GM13977 (cell line): Measurements from ENCODE around the gene TUBA4B.

ENCODE experiments used
- DNase-seq: peaks from one replicate; pipeline ENCODE4 v3.0.0; 2012; ENCODE audit warnings: low spot score
- in situ Hi-C: fragments of 300-500 bp; cut with MboI; formaldehyde crosslinking; loops from one replicate; pipeline ENCODE4 v1.12.0; 2022; ENCODE audit warnings: low sequenced_read_pairs, low pct_unique_long_range_greater_than_20kb, mixed read lengths, inconsistent platforms; ENCODE audit not compliant: unreplicated experiment
- TF ChIP-seq, protein P1 (sequence below): IDR thresholded peaks from 2 replicates; pipeline ENCODE4 v1.5.1; 2012; ENCODE audit warnings: mild to moderate bottlenecking, control low read depth; ENCODE audit not compliant: insufficient read depth; ENCODE audit errors: extremely low read depth, missing control alignments

The TUBA4B gene

DNA sequence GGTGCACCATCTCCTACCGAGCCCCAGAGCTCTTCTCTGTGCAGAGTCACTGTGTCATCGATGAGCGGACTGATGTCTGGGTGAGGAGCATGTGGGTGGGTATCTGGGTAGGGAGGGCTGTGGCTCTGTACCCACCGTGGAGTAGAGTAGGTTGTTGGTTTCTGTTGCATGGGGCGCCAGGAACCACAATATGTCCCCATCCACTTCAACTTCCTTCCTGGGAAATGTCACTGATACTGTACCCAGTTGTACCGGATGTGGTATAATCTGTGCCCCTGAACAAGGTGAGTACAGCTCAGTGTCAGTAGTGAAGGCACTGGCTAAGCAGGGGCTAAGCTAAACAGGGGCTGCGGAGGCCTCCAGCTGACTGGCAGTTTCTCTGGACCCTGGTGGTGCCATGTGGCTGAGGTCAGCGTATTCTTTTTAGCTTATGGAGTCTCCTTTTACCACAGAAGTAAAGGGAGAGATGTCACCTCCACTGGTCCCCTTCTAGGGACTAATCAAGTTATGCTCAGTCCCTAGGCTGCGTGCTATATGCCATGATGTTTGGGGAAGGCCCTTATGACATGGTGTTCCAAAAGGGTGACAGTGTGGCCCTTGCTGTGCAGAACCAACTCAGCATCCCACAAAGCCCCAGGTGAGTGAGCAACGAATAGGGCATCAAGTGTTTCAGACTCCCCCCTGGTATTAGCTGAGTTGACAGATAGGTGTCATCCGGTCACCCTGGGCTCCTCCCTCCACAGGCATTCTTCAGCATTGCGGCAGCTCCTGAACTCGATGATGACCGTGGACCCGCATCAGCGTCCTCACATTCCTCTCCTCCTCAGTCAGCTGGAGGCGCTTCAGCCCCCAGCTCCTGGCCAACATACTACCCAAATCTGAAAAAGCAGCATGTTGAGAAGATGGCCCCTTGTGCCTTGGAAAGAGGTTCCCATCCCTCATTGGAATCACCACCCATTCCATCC is 5.1 kb upstream of the TUBA4B start:
- TF ChIP-seq, protein P1, sequence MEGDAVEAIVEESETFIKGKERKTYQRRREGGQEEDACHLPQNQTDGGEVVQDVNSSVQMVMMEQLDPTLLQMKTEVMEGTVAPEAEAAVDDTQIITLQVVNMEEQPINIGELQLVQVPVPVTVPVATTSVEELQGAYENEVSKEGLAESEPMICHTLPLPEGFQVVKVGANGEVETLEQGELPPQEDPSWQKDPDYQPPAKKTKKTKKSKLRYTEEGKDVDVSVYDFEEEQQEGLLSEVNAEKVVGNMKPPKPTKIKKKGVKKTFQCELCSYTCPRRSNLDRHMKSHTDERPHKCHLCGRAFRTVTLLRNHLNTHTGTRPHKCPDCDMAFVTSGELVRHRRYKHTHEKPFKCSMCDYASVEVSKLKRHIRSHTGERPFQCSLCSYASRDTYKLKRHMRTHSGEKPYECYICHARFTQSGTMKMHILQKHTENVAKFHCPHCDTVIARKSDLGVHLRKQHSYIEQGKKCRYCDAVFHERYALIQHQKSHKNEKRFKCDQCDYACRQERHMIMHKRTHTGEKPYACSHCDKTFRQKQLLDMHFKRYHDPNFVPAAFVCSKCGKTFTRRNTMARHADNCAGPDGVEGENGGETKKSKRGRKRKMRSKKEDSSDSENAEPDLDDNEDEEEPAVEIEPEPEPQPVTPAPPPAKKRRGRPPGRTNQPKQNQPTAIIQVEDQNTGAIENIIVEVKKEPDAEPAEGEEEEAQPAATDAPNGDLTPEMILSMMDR, result no peak
- in situ Hi-C loops, result no loop called here
- DNase-seq, result no peak

- no peak for DNase-seq
- in situ Hi-C loops, result no loop called here
- TF ChIP-seq, protein P1, result no peak
These were observed 4.2 kb upstream of the TUBA4B start for GRCh38 chr2:219248845-219249202.

DNA sequence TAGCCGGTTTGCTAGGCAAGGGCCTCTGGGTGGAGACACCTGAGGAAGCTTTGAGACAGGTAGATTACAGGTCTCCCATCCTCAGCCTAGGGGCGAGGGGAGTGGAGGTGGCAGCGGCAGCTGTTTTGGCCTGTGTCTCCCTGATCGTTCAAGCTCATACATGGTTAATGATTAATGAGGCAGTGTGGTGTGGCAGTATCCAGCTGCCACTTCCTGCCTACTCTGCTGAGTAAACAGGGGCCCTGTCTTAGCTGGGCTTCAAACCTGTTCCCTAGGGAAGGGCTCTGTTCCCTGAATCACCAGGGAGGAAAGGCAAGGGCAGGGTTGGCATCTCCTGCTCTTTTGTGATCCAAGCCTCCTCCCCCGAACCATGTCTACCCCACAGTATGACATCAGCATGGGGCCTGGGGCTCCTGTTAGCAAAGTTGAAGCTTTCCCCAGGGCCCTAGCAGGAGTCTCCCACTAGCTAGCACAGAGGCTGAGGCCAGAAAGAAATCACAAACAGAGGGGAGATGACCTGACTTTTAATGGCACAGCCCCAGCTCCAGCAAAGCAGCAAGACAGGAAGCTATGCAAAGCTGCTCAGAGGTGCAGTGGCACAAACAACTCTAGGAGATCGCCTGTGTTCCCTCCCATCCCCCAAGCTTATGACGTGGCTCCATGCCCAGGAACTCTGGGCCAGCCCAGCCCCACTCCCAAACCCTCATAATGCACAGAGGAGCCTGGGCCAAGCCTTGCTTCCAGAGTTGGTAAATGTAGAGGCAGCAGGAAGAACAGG is 3.7 kb upstream of the TUBA4B start:
- in situ Hi-C loops, result no loop called here
- TF ChIP-seq, protein P1, result no peak
- DNase-seq, result peak; percentile 45

- TF ChIP-seq, protein P1, result no peak
- in situ Hi-C loops, result no loop called here
- DNase-seq, result no peak
These were observed 2.8 kb upstream of the TUBA4B start for GRCh38 chr2:219250049-219250781.

DNA sequence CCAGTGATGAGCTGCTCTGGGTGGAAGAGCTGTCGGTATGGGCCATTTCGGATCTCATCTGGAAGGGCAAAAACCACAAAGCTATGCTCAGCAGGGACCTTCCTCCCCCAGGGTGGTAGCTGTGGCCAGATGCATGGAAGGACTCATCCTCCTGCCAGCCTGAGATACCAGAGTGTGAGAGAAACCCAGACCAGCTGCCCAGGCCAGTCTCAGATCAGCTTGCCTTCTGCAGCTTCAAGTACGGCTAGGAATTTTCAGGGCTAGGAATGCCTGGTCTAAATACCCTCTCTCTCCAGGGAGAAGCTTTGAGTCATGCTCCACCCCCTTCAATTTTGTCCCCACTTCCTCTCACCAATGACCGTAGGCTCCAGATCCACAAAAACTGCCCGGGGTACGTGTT is 1.4 kb upstream of the TUBA4B start:
- in situ Hi-C loops, result no loop called here
- TF ChIP-seq, protein P1, result no peak
- DNase-seq, result no peak

DNA sequence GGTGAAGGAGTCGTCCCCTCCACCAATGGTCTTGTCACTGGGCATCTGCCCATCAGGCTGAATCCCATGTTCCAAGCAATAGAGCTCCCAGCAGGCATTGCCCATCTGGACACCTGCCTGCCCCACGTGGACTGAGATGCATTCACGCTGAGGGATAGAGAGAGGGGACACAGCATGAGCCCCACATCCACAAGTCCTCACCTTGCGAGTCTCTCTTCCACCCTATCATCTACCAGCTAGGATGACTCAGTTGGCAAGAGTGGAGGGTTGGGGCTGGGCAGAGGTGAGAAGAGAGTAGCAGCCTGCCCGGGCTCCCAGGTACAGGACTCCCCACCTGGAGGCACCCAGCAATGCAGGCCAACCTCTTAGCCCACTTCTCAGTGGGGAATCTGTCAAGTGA is 959 bp upstream of the TUBA4B start:
- DNase-seq, result no peak
- in situ Hi-C loops, result no loop called here
- TF ChIP-seq, protein P1, result no peak
